OCI-LY1 (cell line): ENCODE measurements around the gene PRKCE.
A peak's percentile ranks its signal among the peaks of the same experiment; 100 is the strongest.

ENCODE experiments used
- H2AFZ ChIP-seq: fragments of 200-600 bp; sonication (generic), shearing (Covaris generic); 2 replicates; pipeline ENCODE4 v1.6.0; 2014; ENCODE audit warnings: antibody characterized with exemption, mild to moderate bottlenecking, low read length
- H3F3A ChIP-seq: fragments of 200-600 bp; sonication (generic), shearing (Covaris generic); 2 replicates; pipeline ENCODE4 v1.6.0; 2014; ENCODE audit warnings: mild to moderate bottlenecking, antibody characterized with exemption, low read length, moderate library complexity; ENCODE audit not compliant: insufficient read depth
- H3K27ac ChIP-seq: fragments of 200-600 bp; sonication (generic); 2 replicates; pipeline ENCODE4 v1.5.1; 2014; ENCODE audit warnings: low read length, mixed run types, mild to moderate bottlenecking, low read depth; ENCODE audit not compliant: poor library complexity, severe bottlenecking
- H3K27me3 ChIP-seq: fragments of 200-600 bp; sonication (generic); 2 replicates; pipeline ENCODE4 v1.6.0; 2014; ENCODE audit warnings: antibody characterized with exemption, mild to moderate bottlenecking, low read length, moderate library complexity; ENCODE audit not compliant: insufficient read depth
- H3K36me3 ChIP-seq: fragments of 200-600 bp; sonication (generic); 2 replicates; pipeline ENCODE4 v1.6.1; 2014; ENCODE audit warnings: mild to moderate bottlenecking, antibody characterized with exemption, low read length, moderate library complexity, mixed read lengths; ENCODE audit not compliant: insufficient read depth
- H3K4me1 ChIP-seq: fragments of 200-600 bp; sonication (generic); 2 replicates; pipeline ENCODE4 v1.5.1; 2014; ENCODE audit warnings: mild to moderate bottlenecking, low read length, moderate library complexity; ENCODE audit not compliant: insufficient read depth, severe bottlenecking
- H3K4me2 ChIP-seq: fragments of 200-600 bp; sonication (generic), shearing (Covaris generic); 2 replicates; pipeline ENCODE4 v1.6.1; 2014; ENCODE audit warnings: low read length
- H3K4me3 ChIP-seq: fragments of 200-600 bp; sonication (generic); 2 replicates; pipeline ENCODE4 v1.5.1; 2014; ENCODE audit warnings: low read length, low read depth, mild to moderate bottlenecking, mixed read lengths; ENCODE audit not compliant: poor library complexity, severe bottlenecking
- H3K79me2 ChIP-seq: fragments of 200-600 bp; shearing (Covaris generic); 2 replicates; pipeline ENCODE4 v1.6.1; 2016; ENCODE audit warnings: mixed run types, low read length, mixed read lengths; ENCODE audit not compliant: insufficient read depth
- H3K9ac ChIP-seq: fragments of 200-600 bp; sonication (generic), shearing (Covaris generic); 2 replicates; pipeline ENCODE4 v1.6.1; 2014; ENCODE audit warnings: mild to moderate bottlenecking, low read length, mixed read lengths
- H3K9me2 ChIP-seq: fragments of 200-600 bp; sonication (generic), shearing (Covaris generic); 2 replicates; pipeline ENCODE4 v1.6.1; 2014; ENCODE audit warnings: low read depth, mild to moderate bottlenecking, low read length, mixed read lengths
- H3K9me3 ChIP-seq: fragments of 200-600 bp; shearing (Covaris generic); 2 replicates; pipeline ENCODE4 v1.6.1; 2014; ENCODE audit warnings: low read length, mixed read lengths
- H4K20me1 ChIP-seq: fragments of 200-600 bp; sonication (generic), shearing (Covaris generic); 2 replicates; pipeline ENCODE4 v1.6.0; 2016; ENCODE audit warnings: mild to moderate bottlenecking, low read length; ENCODE audit not compliant: insufficient read depth
- CTCF ChIP-seq: fragments of 200-600 bp; sonication (generic), shearing (Covaris generic); IDR thresholded peaks from 2 replicates; pipeline ENCODE4 v1.5.1; 2017; ENCODE audit warnings: mild to moderate bottlenecking, antibody characterized with exemption, low read length, moderate library complexity, mixed read lengths
- EZH2 ChIP-seq: fragments of 200-600 bp; sonication (generic), shearing (Covaris generic); IDR thresholded peaks from 2 replicates; pipeline ENCODE4 v1.8.0; 2017; ENCODE audit warnings: borderline replicate concordance, mixed run types, mild to moderate bottlenecking, antibody characterized with exemption, low read length, moderate library complexity, mixed read lengths

The PRKCE gene

GRCh38 chr2:45909677-45910191, 258.3 kb downstream of the PRKCE start:
- Histone ChIP-seq H3K27ac (no peak overlapping the region), H3K79me2 (no peaks in the 10 kb centered on the region)

GRCh38 chr2:45910473-45911060, 259.1 kb downstream of the PRKCE start:
- no peaks in the 10 kb centered on the region; the same call in 1 of the 2 replicates for H3K79me2 ChIP-seq
- H3K27ac ChIP-seq = no peak overlapping the region
- no peaks in the 10 kb centered on the region for H3K27me3 ChIP-seq
- no peak overlapping the region for H3K4me2 ChIP-seq
- TF ChIP-seq CTCF = no peak
- TF ChIP-seq EZH2 = no peak
- no peak overlapping the region for H2AFZ ChIP-seq
- H4K20me1 ChIP-seq = no peaks in the 10 kb centered on the region
- no peak overlapping the region for H3K4me3 ChIP-seq
- H3F3A ChIP-seq = no peaks in the 10 kb centered on the region
- no peaks in the 10 kb centered on the region for H3K36me3 ChIP-seq
- peaks cover 25% of the 10 kb centered on the region for H3K4me1 ChIP-seq
- no peaks in the 10 kb centered on the region for H3K9me2 ChIP-seq
- no peak overlapping the region for H3K9ac ChIP-seq
- no peaks in the 10 kb centered on the region for H3K9me3 ChIP-seq

More at GRCh38 chr2:45909677-45910191, 258.3 kb downstream of the PRKCE start:
- Histone ChIP-seq H3K4me2 (peak overlapping the region; percentile 9; the same call in 1 of the 2 replicates), H3F3A (no peaks in the 10 kb centered on the region), H3K4me1 (peaks cover 29% of the 10 kb centered on the region), H3K4me3 (no peak overlapping the region), H4K20me1 (no peaks in the 10 kb centered on the region), H3K9ac (no peak overlapping the region), H3K27me3 (no peaks in the 10 kb centered on the region), H3K36me3 (no peaks in the 10 kb centered on the region), H3K9me2 (no peaks in the 10 kb centered on the region), H3K9me3 (no peaks in the 10 kb centered on the region), H2AFZ (no peak overlapping the region)
- TF ChIP-seq EZH2 (no peak), CTCF (no peak)

GRCh38 chr2:45911538-45911937, 260.1 kb downstream of the PRKCE start:
- no peaks in the 10 kb centered on the region for H3K9me2 ChIP-seq
- H2AFZ ChIP-seq = no peak overlapping the region
- no peak overlapping the region for H3K27ac ChIP-seq
- no peaks in the 10 kb centered on the region for H3F3A ChIP-seq
- TF ChIP-seq EZH2 (no peak), CTCF (no peak)
- H3K36me3 ChIP-seq = no peaks in the 10 kb centered on the region
- H3K79me2 ChIP-seq = no peaks in the 10 kb centered on the region; the same call in 1 of the 2 replicates
- no peaks in the 10 kb centered on the region for H3K9me3 ChIP-seq
- H3K4me1 ChIP-seq = peaks cover 24% of the 10 kb centered on the region
- H3K9ac ChIP-seq = no peak overlapping the region
- H4K20me1 ChIP-seq = no peaks in the 10 kb centered on the region
- no peak overlapping the region for H3K4me3 ChIP-seq
- no peak overlapping the region for H3K4me2 ChIP-seq
- no peaks in the 10 kb centered on the region for H3K27me3 ChIP-seq
